SK-N-SH (cell line): ENCODE data around the gene CYYR1. TPM values are rescaled to one million over a fixed set of nuclear protein-coding genes. Genes with fewer than 3 reads are reported as not detected.

Experiments used
- CTCF ChIA-PET: fragments of 300-600, 350-600 bp; formaldehyde crosslinking; extraction: SDS; loops from one replicate; lab custom pipeline; 2021; lab: Yijun Ruan, JAX
- POLR2A ChIA-PET: fragments of 350-600 bp; sonication (Branson Sonifier 250); formaldehyde crosslinking; extraction: SDS; loops from one replicate; lab custom pipeline; 2020; ENCODE audit warnings: antibody characterized with exemption, inconsistent platforms; lab: Yijun Ruan, JAX
- DNase-seq: peaks from one replicate; pipeline ENCODE4 v3.0.0; 2012
- H2AFZ ChIP-seq: fragments of 200-600 bp; sonication (generic); 2 replicates; pipeline ENCODE4 v1.8.1; 2016; ENCODE audit warnings: antibody characterized with exemption, mild to moderate bottlenecking, low read depth
- H3F3A ChIP-seq: fragments of 200-600 bp; sonication (generic); replicated peaks from 2 replicates; pipeline ENCODE3; 2016; ENCODE audit warnings: antibody characterized with exemption, mild to moderate bottlenecking; ENCODE audit not compliant: insufficient read depth
- H3K27ac ChIP-seq, 2 experiments: fragments of 200-500 bp in 1 of 2; fragments of 200-600 bp in 1 of 2; sonication (Bioruptor generic) in 1 of 2; sonication (generic), shearing (Covaris generic) in 1 of 2; 2 replicates each; pipeline versions ENCODE4 v1.5.1 to v1.6.1; 2014 to 2016; ENCODE audit warnings: low read depth in 2 of 2, inconsistent platforms in 1 of 2, low read length in 1 of 2, mild to moderate bottlenecking in 1 of 2, mixed read lengths in 1 of 2
- H3K27me3 ChIP-seq: fragments of 200-600 bp; sonication (generic), shearing (Covaris generic); 2 replicates; pipeline ENCODE4 v1.6.1; 2016; ENCODE audit warnings: mixed run types; ENCODE audit not compliant: insufficient read depth
- H3K36me3 ChIP-seq, 2 experiments: fragments of 200-500 bp in 1 of 2; fragments of 200-600 bp in 1 of 2; sonication (Bioruptor generic) in 1 of 2; sonication (generic) in 1 of 2; replicated peaks in 1 of 2; 2 replicates each; pipeline versions ENCODE3 to v1.5.1; 2014 to 2016; ENCODE audit warnings: low read length in 1 of 2, mild to moderate bottlenecking in 1 of 2; ENCODE audit not compliant: insufficient read depth in 2 of 2, control insufficient read depth in 1 of 2
- H3K4me1 ChIP-seq, 2 experiments: fragments of 200-500 bp in 1 of 2; fragments of 200-600 bp in 1 of 2; sonication (Bioruptor generic) in 1 of 2; sonication (generic), shearing (Covaris generic) in 1 of 2; 2 replicates each; pipeline versions ENCODE4 v1.5.1 to v1.6.1; 2014 to 2016; ENCODE audit warnings: low read depth in 1 of 2, low read length in 1 of 2, mixed run types in 1 of 2; ENCODE audit not compliant: insufficient read depth in 2 of 2, control insufficient read depth in 1 of 2
- H3K4me2 ChIP-seq: fragments of 200-600 bp; sonication (generic), shearing (Covaris generic); 2 replicates; pipeline ENCODE4 v1.6.1; 2017; ENCODE audit warnings: mixed run types
- H3K4me3 ChIP-seq, 2 experiments: fragments of 200-500 bp in 1 of 2; fragments of 200-600 bp in 1 of 2; sonication (Bioruptor generic) in 1 of 2; sonication (generic), shearing (Covaris generic) in 1 of 2; 2 replicates each; pipeline versions ENCODE4 v1.5.1 to v1.8.1; 2014 to 2016; ENCODE audit warnings: low read depth in 2 of 2, inconsistent platforms in 1 of 2, low read length in 1 of 2, mild to moderate bottlenecking in 1 of 2, mixed read lengths in 1 of 2, moderate library complexity in 1 of 2
- H3K79me2 ChIP-seq: fragments of 200-600 bp; sonication (generic); 2 replicates; pipeline ENCODE4 v1.8.1; 2017; ENCODE audit warnings: mild to moderate bottlenecking; ENCODE audit not compliant: insufficient read depth
- H3K9ac ChIP-seq: fragments of 200-600 bp; sonication (generic); 2 replicates; pipeline ENCODE4 v1.6.1; 2017; ENCODE audit warnings: mixed run types
- H3K9me2 ChIP-seq: fragments of 200-600 bp; sonication (generic); 2 replicates; pipeline ENCODE4 v1.6.1; 2017; ENCODE audit warnings: mixed run types
- H3K9me3 ChIP-seq: fragments of 200-600 bp; sonication (generic); 2 replicates; pipeline ENCODE4 v1.6.1; 2017; ENCODE audit warnings: mixed run types, mild to moderate bottlenecking, moderate library complexity
- H4K20me1 ChIP-seq: fragments of 200-600 bp; sonication (generic); 2 replicates; pipeline ENCODE4 v1.6.1; 2017; ENCODE audit warnings: mild to moderate bottlenecking, mixed run types; ENCODE audit not compliant: insufficient read depth
- CHD2 ChIP-seq: fragments of 150-350 bp; IDR thresholded peaks from 2 replicates; pipeline ENCODE4 v1.6.1; 2018; ENCODE audit warnings: low read length; ENCODE audit not compliant: partially characterized antibody
- ELF1 ChIP-seq: IDR thresholded peaks from 2 replicates; pipeline ENCODE4 v1.4.0; 2012
- EP300 ChIP-seq, 2 experiments: IDR thresholded peaks; 2 replicates each; pipeline versions ENCODE4 v1.4.0 to v1.6.1; 2012; ENCODE audit warnings: borderline replicate concordance in 1 of 2, low read depth in 1 of 2, low read length in 1 of 2
- FOXM1 ChIP-seq: IDR thresholded peaks from 2 replicates; pipeline ENCODE4 v1.4.0; 2012; ENCODE audit warnings: low read depth, mild to moderate bottlenecking
- GABPA ChIP-seq: IDR thresholded peaks from 2 replicates; pipeline ENCODE4 v1.4.0; 2012; ENCODE audit warnings: low read depth, mild to moderate bottlenecking
- GATA2 ChIP-seq: sonication (generic); formaldehyde crosslinking; IDR thresholded peaks from 2 replicates; pipeline ENCODE4 v1.5.0; 2020; ENCODE audit warnings: mild to moderate bottlenecking, missing genetic modification reagents
- JUND ChIP-seq: IDR thresholded peaks from 2 replicates; pipeline ENCODE4 v1.4.0; 2012
- MEF2A ChIP-seq: IDR thresholded peaks from 2 replicates; pipeline ENCODE4 v1.4.0; 2012; ENCODE audit warnings: low read depth, borderline replicate concordance
- MXI1 ChIP-seq: IDR thresholded peaks from 2 replicates; pipeline ENCODE4 v1.6.1; 2012; ENCODE audit warnings: mild to moderate bottlenecking, low read depth, low read length, improper control_type of control experiment
- NFIC ChIP-seq: IDR thresholded peaks from 2 replicates; pipeline ENCODE4 v1.4.0; 2012; ENCODE audit warnings: borderline replicate concordance
- NRF1 ChIP-seq: IDR thresholded peaks from 2 replicates; pipeline ENCODE4 v1.6.1; 2012; ENCODE audit warnings: low read depth, mild to moderate bottlenecking, low read length
- POLR2AphosphoS5 ChIP-seq: IDR thresholded peaks from 2 replicates; pipeline ENCODE4 v1.6.1; 2012; ENCODE audit warnings: low read depth, low read length
- RAD21 ChIP-seq: IDR thresholded peaks from 2 replicates; pipeline ENCODE4 v1.6.1; 2012; ENCODE audit warnings: mild to moderate bottlenecking, low read length
- RCOR1 ChIP-seq: fragments of 150-350 bp; IDR thresholded peaks from 2 replicates; pipeline ENCODE4 v1.6.1; 2017; ENCODE audit warnings: antibody characterized with exemption, low read length
- SMC3 ChIP-seq: IDR thresholded peaks from 2 replicates; pipeline ENCODE4 v1.6.1; 2012; ENCODE audit warnings: low read depth, low read length, improper control_type of control experiment
- TCF12 ChIP-seq: IDR thresholded peaks from 2 replicates; pipeline ENCODE4 v1.4.0; 2012
- TEAD4 ChIP-seq: IDR thresholded peaks from 2 replicates; pipeline ENCODE4 v1.4.0; 2012; ENCODE audit warnings: mild to moderate bottlenecking, borderline replicate concordance; ENCODE audit not compliant: insufficient read depth
- YY1 ChIP-seq: IDR thresholded peaks from 2 replicates; pipeline ENCODE4 v1.4.0; 2012; ENCODE audit warnings: low read depth, mild to moderate bottlenecking
- WGBS: methylation state at CpG from one replicate; pipeline ENCODE4 v1.1.6; 2017; ENCODE audit warnings: low lambda C conversion rate; 5-methylcytosine and 5-hydroxymethylcytosine counted together
- polyA plus RNA-seq, 3 experiments: library from polyadenylated mRNA; depleted of rRNA; stranded (reverse); fragments of >200 nt; gene quantifications; 2 replicates each; pipeline ENCODE4 v1.2.3, GENCODE V29; 2012
- TF ChIP-seq, protein P1 (sequence below): IDR thresholded peaks from 2 replicates; pipeline ENCODE4 v1.6.1; 2012; ENCODE audit warnings: mild to moderate bottlenecking, low read depth, low read length, moderate library complexity
- TF ChIP-seq, protein P2 (sequence below): IDR thresholded peaks from 2 replicates; pipeline ENCODE4; 2012
- TF ChIP-seq, protein P3 (sequence below): IDR thresholded peaks from 2 replicates; pipeline ENCODE4 v1.4.0; 2012; ENCODE audit warnings: low read depth
- TF ChIP-seq, protein P4 (sequence below): fragments of 200-600 bp; sonication (generic); IDR thresholded peaks from 2 replicates; pipeline ENCODE4 v1.6.1; 2017; ENCODE audit warnings: antibody characterized with exemption, mild to moderate bottlenecking, moderate library complexity
- TF ChIP-seq, protein P5 (sequence below): fragments of 150-350 bp; IDR thresholded peaks from 2 replicates; pipeline ENCODE4 v1.6.1; 2016; ENCODE audit warnings: mild to moderate bottlenecking, low read depth, low read length
- TF ChIP-seq, protein P6 (sequence below): IDR thresholded peaks from 2 replicates; pipeline ENCODE4 v1.4.0; 2012; ENCODE audit warnings: low read depth, borderline replicate concordance

The CYYR1 gene
- polyA plus RNA-seq, 1 of the 3 experiments (the other 2 are of a cell fraction), result not detected

DNA sequence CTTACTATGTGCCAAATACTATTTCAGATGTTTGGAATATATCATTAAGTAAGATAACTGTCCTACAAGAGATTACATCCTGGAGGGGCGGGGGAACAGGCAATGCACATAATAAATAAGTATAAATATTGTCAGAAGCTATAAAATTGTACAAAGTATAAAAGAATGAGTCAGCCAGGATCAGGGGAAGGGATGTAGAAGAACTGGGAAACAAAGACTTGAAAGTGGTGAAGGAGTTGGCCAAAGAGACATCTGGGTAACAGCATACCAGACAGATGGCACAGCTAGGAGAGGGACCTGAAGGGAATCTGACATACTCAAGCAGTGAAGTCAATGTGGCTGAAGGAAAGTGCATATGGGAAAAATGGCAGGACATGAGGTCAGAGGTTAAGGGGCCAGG is 53.9 kb downstream of the CYYR1 start (continued):
- TF ChIP-seq, protein P1, sequence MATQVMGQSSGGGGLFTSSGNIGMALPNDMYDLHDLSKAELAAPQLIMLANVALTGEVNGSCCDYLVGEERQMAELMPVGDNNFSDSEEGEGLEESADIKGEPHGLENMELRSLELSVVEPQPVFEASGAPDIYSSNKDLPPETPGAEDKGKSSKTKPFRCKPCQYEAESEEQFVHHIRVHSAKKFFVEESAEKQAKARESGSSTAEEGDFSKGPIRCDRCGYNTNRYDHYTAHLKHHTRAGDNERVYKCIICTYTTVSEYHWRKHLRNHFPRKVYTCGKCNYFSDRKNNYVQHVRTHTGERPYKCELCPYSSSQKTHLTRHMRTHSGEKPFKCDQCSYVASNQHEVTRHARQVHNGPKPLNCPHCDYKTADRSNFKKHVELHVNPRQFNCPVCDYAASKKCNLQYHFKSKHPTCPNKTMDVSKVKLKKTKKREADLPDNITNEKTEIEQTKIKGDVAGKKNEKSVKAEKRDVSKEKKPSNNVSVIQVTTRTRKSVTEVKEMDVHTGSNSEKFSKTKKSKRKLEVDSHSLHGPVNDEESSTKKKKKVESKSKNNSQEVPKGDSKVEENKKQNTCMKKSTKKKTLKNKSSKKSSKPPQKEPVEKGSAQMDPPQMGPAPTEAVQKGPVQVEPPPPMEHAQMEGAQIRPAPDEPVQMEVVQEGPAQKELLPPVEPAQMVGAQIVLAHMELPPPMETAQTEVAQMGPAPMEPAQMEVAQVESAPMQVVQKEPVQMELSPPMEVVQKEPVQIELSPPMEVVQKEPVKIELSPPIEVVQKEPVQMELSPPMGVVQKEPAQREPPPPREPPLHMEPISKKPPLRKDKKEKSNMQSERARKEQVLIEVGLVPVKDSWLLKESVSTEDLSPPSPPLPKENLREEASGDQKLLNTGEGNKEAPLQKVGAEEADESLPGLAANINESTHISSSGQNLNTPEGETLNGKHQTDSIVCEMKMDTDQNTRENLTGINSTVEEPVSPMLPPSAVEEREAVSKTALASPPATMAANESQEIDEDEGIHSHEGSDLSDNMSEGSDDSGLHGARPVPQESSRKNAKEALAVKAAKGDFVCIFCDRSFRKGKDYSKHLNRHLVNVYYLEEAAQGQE, result no peak
- TF ChIP-seq GATA2 (CRISPR knock-in tag) (no peak), RCOR1 (no peak), POLR2AphosphoS5 (no peak), GABPA (no peak)

DNA sequence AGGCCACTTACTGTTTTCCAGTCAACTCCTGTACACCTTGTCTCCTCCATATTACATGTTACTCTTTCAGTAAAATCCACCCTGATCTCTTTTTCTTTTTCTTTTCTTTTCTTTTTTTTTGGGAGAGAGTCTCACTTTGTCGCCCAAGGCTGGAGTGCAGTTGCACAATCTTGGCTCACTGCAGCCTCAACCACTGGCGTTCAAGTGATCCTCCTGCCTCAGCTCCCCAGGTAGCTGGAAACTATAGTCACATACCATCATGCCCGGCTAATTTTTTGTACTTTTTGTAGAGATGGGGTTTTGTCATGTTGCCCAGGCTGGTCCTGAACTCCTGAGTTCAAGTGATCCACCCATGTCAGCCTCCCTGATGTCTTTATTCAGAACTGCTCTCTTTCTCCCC is 57.8 kb downstream of the CYYR1 start:
- TF ChIP-seq, protein P2, sequence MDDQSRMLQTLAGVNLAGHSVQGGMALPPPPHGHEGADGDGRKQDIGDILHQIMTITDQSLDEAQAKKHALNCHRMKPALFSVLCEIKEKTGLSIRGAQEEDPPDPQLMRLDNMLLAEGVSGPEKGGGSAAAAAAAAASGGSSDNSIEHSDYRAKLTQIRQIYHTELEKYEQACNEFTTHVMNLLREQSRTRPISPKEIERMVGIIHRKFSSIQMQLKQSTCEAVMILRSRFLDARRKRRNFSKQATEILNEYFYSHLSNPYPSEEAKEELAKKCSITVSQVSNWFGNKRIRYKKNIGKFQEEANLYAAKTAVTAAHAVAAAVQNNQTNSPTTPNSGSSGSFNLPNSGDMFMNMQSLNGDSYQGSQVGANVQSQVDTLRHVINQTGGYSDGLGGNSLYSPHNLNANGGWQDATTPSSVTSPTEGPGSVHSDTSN, result no peak
- TF ChIP-seq JUND (no peak), TCF12 (no peak), NRF1 (no peak), MEF2A (no peak), RAD21 (no peak), YY1 (no peak), ELF1 (no peak), MXI1 (no peak), CHD2 (no peak), FOXM1 (no peak), NFIC (no peak), GABPA (no peak), EP300 (IDR thresholded peaks at IDR 0.05; ENCODE audit: borderline replicate concordance in 1 of 2, low read depth in 1 of 2, low read length in 1 of 2) (no peak), TEAD4 (no peak), SMC3 (no peak)
- TF ChIP-seq, protein P3, sequence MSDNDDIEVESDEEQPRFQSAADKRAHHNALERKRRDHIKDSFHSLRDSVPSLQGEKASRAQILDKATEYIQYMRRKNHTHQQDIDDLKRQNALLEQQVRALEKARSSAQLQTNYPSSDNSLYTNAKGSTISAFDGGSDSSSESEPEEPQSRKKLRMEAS, result no peak
- TF ChIP-seq, protein P4, sequence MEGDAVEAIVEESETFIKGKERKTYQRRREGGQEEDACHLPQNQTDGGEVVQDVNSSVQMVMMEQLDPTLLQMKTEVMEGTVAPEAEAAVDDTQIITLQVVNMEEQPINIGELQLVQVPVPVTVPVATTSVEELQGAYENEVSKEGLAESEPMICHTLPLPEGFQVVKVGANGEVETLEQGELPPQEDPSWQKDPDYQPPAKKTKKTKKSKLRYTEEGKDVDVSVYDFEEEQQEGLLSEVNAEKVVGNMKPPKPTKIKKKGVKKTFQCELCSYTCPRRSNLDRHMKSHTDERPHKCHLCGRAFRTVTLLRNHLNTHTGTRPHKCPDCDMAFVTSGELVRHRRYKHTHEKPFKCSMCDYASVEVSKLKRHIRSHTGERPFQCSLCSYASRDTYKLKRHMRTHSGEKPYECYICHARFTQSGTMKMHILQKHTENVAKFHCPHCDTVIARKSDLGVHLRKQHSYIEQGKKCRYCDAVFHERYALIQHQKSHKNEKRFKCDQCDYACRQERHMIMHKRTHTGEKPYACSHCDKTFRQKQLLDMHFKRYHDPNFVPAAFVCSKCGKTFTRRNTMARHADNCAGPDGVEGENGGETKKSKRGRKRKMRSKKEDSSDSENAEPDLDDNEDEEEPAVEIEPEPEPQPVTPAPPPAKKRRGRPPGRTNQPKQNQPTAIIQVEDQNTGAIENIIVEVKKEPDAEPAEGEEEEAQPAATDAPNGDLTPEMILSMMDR, result no peak
- TF ChIP-seq, protein P5, sequence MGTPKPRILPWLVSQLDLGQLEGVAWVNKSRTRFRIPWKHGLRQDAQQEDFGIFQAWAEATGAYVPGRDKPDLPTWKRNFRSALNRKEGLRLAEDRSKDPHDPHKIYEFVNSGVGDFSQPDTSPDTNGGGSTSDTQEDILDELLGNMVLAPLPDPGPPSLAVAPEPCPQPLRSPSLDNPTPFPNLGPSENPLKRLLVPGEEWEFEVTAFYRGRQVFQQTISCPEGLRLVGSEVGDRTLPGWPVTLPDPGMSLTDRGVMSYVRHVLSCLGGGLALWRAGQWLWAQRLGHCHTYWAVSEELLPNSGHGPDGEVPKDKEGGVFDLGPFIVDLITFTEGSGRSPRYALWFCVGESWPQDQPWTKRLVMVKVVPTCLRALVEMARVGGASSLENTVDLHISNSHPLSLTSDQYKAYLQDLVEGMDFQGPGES, result no peak
- TF ChIP-seq, protein P6, sequence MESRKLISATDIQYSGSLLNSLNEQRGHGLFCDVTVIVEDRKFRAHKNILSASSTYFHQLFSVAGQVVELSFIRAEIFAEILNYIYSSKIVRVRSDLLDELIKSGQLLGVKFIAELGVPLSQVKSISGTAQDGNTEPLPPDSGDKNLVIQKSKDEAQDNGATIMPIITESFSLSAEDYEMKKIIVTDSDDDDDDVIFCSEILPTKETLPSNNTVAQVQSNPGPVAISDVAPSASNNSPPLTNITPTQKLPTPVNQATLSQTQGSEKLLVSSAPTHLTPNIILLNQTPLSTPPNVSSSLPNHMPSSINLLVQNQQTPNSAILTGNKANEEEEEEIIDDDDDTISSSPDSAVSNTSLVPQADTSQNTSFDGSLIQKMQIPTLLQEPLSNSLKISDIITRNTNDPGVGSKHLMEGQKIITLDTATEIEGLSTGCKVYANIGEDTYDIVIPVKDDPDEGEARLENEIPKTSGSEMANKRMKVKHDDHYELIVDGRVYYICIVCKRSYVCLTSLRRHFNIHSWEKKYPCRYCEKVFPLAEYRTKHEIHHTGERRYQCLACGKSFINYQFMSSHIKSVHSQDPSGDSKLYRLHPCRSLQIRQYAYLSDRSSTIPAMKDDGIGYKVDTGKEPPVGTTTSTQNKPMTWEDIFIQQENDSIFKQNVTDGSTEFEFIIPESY, result no peak
- Histone ChIP-seq H2AFZ (no peak overlapping the region), H3K9ac (no peak overlapping the region), H3K79me2 (no peaks in the 10 kb centered on the region), H3K27ac (no peak overlapping the region), H3K27me3 (no peaks in the 10 kb centered on the region), H3K4me2 (no peak overlapping the region), H3F3A (no peaks in the 10 kb centered on the region), H3K4me3 (no peak overlapping the region), H3K9me3 (no peaks in the 10 kb centered on the region), H3K36me3 (no peaks in the 10 kb centered on the region), H4K20me1 (no peaks in the 10 kb centered on the region), H3K4me1 (no peaks in the 10 kb centered on the region), H3K9me2 (no peaks in the 10 kb centered on the region)
- ChIA-PET POLR2A (no interaction called here), CTCF (no interaction called here)
- DNase-seq, result no peak
- 29% methylated on average over 3 of the region's 3 CpGs for WGBS
